B cell (primary cell): ENCODE measurements around the gene TBC1D25.

ENCODE experiments used
- EZH2 ChIP-seq: IDR thresholded peaks from 2 replicates; pipeline ENCODE4 v1.6.1; 2012; ENCODE audit warnings: borderline replicate concordance, low read depth, mild to moderate bottlenecking, moderate library complexity, low read length; ENCODE audit not compliant: insufficient read depth, poor library complexity, severe bottlenecking
- TF ChIP-seq, protein P1 (sequence below): fragments of 200-600 bp; IDR thresholded peaks from one replicate; pipeline ENCODE4 v1.8.0; 2022; ENCODE audit warnings: antibody characterized with exemption, mild to moderate bottlenecking

DNA sequence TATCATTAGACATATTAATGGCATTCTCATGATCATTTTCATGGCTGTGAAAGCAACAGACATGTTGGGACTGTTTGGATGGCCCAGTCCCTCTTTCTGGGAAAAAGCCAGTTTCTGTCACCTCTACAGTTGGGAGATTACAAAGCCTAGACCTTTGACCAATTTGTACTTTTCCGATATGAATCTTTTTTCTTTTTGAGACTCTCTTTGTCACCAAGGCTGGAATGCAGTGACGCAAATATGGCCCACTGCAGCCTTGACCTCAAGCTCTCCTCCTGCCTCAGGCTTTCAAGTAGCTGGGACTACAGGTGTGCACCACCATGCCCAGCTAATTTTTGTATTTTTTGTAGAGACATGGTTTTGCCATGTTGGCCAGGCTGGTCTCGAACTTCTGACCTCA lies 9.4 kb downstream of the TBC1D25 start:
- TF ChIP-seq, protein P1, sequence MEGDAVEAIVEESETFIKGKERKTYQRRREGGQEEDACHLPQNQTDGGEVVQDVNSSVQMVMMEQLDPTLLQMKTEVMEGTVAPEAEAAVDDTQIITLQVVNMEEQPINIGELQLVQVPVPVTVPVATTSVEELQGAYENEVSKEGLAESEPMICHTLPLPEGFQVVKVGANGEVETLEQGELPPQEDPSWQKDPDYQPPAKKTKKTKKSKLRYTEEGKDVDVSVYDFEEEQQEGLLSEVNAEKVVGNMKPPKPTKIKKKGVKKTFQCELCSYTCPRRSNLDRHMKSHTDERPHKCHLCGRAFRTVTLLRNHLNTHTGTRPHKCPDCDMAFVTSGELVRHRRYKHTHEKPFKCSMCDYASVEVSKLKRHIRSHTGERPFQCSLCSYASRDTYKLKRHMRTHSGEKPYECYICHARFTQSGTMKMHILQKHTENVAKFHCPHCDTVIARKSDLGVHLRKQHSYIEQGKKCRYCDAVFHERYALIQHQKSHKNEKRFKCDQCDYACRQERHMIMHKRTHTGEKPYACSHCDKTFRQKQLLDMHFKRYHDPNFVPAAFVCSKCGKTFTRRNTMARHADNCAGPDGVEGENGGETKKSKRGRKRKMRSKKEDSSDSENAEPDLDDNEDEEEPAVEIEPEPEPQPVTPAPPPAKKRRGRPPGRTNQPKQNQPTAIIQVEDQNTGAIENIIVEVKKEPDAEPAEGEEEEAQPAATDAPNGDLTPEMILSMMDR, result no peak
- no peak for TF ChIP-seq EZH2
